Measurements from ENCODE around the gene GPR32. TPM values are rescaled to one million over a fixed set of nuclear protein-coding genes. Genes with fewer than 3 reads are reported as not detected.

The GPR32 gene
- polyA plus RNA-seq: not detected in 2 replicates

DNA sequence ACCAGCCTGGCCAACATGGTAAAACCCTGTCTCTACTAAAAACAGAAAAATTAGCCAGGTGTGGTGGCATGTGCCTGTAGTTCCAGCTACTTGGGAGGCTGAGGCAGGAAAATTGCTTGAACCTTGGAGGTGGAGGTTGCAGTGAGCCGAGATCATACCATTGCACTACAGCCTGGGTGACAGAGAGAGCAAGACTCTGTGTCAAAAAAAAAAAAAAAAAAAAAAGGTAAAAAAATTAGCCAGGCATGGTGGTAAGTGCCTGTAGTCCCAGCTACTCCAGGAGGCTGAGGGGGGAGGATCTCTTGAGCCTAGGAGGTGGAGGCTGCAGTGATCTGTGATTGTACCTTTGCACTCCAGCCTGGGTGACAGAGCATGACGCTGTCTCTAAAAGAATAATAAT lies at the start of gene GPR32:
Gene GPR32 (plus strand): TSS at position 301 of the 400 bp plus-strand sequence. CDS start 137 bp downstream, outside the sequence.

GRCh38 chr19:50723069-50723468 lies 47.2 kb upstream of the GPR32 start, which contains the start of gene CLEC11A:
Gene CLEC11A (plus strand): TSS chr19:50723364. CDS start chr19:50723526, 162 bp downstream.

GRCh38 chr19:50790396-50790795 lies 20.1 kb downstream of the GPR32 start, which contains the start of gene ACP4:
Gene ACP4 (plus strand): TSS chr19:50790415. CDS start chr19:50790415, 0 bp downstream.

Other genes starting within 250 kb of the GPR32 start
- gene LRRC4B, start 202.0 kb upstream of the GPR32 start, polyA plus RNA-seq: 0.42 and 0.80 TPM in 2 replicates
- gene SYT3, start 130.6 kb upstream of the GPR32 start, polyA plus RNA-seq: 1.3 and 2.3 TPM in 2 replicates
- not detected in 2 replicates for gene C19orf81, start 121.0 kb upstream of the GPR32 start, polyA plus RNA-seq
- gene SHANK1, start 50.7 kb upstream of the GPR32 start, polyA plus RNA-seq: 0.11 TPM in 2 replicates
- gene CLEC11A, start 47.1 kb upstream of the GPR32 start, polyA plus RNA-seq: 2.5 and 6.0 TPM in 2 replicates
- gene ACP4, start 20.0 kb downstream of the GPR32 start, polyA plus RNA-seq: not detected in 2 replicates
- not detected in 2 replicates for gene KLK1, start 53.3 kb downstream of the GPR32 start, polyA plus RNA-seq
- not detected in 2 replicates for gene KLK15, start 63.1 kb downstream of the GPR32 start, polyA plus RNA-seq
- gene KLK3, start 84.5 kb downstream of the GPR32 start, polyA plus RNA-seq: not detected in 2 replicates
- 0.20 TPM in 1 of 2 replicates, not detected in the other for gene KLK2, start 103.0 kb downstream of the GPR32 start, polyA plus RNA-seq
- gene KLK4, start 140.9 kb downstream of the GPR32 start, polyA plus RNA-seq: not detected in 2 replicates
- gene KLK5, start 182.6 kb downstream of the GPR32 start, polyA plus RNA-seq: 5.6 TPM in 1 of 2 replicates, not detected in the other
- 2.6 and 2.8 TPM in 2 replicates for gene KLK6, start 199.1 kb downstream of the GPR32 start, polyA plus RNA-seq
- gene KLK7, start 213.5 kb downstream of the GPR32 start, polyA plus RNA-seq: 14.9 and 18.1 TPM in 2 replicates
- 194 and 292 TPM in 2 replicates for gene KLK8, start 231.1 kb downstream of the GPR32 start, polyA plus RNA-seq
- gene KLK10, start 249.2 kb downstream of the GPR32 start, polyA plus RNA-seq: 0.16 and 3.9 TPM in 2 replicates